Measurements from ENCODE around the gene LRRFIP1.

Gene LRRFIP1

DNA sequence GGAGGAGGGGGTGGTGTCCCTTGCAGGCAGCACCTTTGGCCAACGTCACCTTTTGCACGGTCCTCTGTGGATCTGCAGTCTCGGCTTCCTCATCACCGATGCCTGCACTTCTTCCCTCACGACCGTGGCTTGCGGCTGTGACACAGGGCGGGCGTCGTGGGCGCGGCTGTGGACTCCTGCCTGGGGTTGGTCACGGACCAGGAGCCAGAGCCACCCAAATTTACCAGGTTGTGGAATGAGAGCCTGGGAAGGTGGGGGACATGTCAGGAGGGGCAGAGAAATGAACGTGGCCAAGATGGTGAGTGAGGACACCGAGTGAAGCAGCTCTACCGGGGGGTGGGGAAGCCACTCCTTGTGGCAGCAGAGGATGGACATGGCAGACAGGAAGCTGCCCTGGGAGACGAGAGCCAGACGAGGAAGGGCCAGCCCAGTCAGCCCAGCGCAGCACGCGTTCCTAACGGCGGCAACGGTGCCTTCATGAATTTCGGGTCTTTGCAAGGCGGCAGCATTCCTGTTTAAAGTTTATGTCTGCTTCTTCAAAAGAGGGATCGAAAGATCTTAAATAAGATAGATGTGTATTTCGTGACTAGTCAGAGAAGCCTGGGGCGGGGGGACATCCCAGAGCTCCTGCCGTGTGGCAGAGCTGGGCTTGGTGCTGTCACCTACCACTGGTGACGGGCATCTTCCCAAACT, 84.2 kb downstream of the LRRFIP1 start:
- DNase-seq = no peak
- in situ Hi-C loops (cut with MboI; ENCODE audit: low pct_unique_long_range_greater_than_20kb, low sequenced_read_pairs) = no loop called here

DNA sequence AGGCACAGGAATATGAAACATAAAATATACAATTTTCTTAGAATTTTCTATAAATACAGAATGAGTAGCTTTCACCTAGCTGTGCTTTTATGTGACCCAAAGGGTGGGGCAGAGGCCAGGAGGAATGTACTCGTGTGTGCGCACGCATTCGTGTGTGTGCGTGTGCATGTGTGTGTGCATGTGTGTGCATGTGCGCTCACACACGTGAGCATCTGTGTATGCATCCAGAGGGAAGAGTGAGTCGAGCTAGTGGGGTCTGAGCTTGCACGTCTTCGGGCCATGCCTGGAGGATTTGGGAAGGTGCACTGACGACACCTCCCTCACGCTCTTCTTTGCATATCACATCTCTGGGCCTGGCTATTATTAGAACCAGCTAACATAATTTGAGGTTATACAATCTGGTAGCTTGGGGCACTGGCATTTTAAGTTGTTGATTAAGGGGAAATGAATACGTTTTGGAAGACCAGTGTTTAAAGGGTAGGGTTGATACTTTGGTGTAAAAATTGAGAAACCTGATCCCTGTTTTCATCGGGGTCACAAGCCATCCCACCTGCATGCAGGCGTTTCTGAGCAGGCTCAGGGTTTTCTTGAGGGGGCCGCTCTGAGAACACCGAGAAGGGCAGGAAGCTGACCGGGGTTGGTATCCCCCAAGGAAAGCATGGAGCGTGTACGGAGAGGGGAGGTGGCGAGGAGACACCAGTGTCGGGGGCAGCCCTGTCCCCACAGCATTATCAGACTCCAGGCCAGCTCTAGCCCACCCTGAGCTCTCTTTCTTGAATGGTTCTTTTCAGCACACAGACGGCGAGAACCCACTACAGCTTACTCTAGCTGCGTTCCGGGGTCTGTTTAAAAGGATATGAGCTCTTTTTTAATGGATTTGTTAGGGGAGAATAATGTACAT, 85.3 kb downstream of the LRRFIP1 start:
- no peak for DNase-seq
- in situ Hi-C loops (cut with MboI; ENCODE audit: low pct_unique_long_range_greater_than_20kb, low sequenced_read_pairs) = no loop called here

DNA sequence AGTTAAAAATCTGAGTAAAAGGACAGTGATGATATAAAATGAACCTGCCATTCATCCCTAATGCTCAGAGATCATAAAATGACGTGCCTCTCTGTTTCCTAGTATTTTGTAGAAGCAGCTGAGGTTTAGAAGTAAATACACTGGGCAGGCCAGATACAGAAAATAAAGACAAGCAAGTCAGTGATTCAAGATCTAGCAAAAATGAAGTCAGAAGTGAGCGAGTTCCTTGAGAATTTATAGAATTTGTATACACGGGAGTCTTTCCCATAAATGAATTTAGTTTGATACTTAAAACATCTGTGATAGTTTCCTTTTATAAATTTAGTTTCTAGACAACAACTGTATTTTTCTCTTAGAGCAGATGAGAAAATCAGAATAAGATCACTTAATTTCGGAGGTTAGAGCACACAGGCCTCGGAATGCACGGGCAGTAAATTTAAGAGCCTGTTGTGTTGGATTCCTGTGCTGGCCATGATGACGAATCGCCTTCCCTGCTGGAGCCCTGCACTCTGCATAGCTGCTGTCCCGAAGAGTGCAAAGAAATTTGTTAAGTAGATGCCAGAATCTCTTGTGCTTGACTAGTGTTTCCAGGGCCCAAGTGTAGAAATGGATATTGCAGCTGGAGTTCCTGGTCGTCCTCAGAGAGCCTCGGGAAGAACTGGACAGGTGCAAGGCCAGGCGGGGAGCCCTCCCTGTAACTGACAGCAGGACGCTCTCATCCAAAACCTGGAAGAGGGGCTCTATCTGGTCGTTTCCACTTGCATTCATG, 87.5 kb downstream of the LRRFIP1 start:
- no peak for DNase-seq

DNA sequence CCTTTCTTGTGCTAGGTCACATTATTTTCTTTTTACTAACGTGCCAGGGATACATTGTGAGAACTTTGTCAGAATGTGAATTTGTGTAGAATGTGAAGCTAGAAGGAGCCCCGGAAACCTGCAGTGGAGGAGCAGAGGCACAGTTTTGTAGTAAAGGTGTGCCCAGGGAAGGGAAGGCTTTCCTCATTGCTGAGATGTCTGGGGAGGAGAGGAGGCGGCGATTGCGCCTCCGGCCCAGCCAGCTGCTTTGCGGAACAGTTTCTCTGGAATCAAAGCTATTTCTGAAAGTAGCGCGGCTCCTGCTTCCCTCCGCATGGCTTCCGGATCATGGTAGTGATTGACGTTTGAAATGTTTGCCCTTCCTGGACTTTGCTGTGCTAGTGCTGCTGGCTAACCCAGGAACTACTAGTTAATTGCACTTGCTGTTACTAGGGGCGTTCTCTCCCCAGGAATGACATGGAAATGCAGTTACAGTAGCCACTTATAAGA, 88.1 kb downstream of the LRRFIP1 start:
- DNase-seq = no peak
- in situ Hi-C loops (cut with MboI; ENCODE audit: low pct_unique_long_range_greater_than_20kb, low sequenced_read_pairs) = no loop called here

More for the DNA sequence above, 87.5 kb downstream of the LRRFIP1 start:
- in situ Hi-C loops (cut with MboI; ENCODE audit: low pct_unique_long_range_greater_than_20kb, low sequenced_read_pairs) = no loop called here

DNA sequence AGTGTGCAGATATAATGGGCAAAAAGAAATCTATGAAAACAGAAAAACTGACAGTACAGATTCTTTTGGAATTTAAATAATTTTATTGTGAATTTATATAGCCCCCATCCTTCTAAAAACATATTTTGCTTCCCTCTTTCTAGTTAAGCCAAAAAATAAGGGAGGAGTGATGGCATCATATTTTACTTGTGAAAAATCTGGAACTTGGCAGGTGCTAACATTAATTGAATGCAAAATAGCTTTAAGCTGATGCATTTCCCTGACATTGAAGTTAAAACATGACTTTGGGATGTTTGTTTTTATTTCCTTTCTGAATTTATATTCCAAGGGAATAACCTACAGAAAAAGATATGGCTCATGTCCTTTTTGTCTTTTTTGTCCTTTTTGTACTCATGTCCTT, 88.6 kb downstream of the LRRFIP1 start:
- DNase-seq = no peak

DNA sequence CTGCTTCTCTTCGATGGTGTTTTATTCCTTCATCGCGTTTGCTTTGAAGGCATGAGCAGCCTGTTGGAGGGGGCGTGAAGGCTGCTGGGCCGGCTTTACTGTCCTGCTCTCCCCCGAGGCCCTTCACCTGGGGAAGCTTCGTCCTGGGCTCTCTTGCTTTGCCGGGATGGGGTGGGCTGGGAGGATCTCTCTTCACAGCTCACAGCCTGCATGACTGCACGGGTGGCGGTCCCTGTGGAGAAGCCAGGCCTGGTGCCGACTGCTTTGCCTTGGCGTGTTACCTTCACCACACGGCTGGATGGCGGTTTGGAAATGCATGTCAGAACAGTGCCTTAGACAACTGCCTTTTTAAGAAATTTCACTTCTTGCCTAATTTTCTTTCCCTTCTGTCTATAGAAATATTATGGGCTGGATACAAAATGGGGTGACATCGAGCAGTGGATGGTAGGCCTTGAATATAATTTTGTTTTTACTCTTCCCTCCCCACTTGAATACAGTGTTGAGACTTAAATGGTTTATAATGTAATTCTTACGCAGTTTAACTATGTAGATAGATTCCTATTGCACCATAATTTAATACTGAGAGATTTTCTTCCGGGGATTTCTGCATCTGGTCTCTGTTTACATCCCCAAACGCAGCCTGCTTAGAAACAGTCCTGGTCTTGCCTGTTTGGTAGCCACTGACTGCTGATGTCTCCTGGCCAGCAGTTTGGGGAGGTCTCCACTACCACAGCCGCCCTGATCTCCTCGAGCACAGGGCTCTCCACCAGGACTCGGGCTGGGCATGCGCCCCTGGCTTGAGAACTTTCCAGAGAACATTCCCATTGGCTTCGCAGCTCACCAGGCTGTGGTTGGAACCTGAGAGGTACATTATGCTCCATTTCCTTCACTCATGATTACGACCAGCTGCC, 90.2 kb downstream of the LRRFIP1 start:
- in situ Hi-C loops (cut with MboI; ENCODE audit: low pct_unique_long_range_greater_than_20kb, low sequenced_read_pairs) = no loop called here
- DNase-seq = no peak

More for the DNA sequence above, 88.6 kb downstream of the LRRFIP1 start:
- in situ Hi-C loops (cut with MboI; ENCODE audit: low pct_unique_long_range_greater_than_20kb, low sequenced_read_pairs) = no loop called here

DNA sequence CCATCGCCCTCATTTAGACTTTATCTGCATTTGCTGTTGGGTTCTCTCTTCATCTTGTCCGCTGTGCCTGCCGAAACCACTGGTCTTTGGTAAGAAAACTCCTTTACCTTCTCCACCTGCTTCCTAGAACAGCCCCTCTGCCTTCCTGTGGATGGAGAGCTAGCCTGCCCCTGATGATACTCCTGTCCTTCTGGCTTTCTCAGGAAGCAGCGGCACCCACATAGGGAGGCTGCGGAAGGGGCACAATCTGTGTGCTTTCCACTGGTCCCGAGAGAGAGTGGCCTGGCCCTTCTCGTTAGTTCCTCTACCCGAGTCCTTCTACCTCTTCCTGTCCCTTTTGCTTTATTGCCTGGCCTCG, 90.9 kb downstream of the LRRFIP1 start:
- in situ Hi-C loops (cut with MboI; ENCODE audit: low pct_unique_long_range_greater_than_20kb, low sequenced_read_pairs) = no loop called here

GRCh38 chr2:237720444-237720843, 93.1 kb downstream of the LRRFIP1 start:
- DNase-seq = no peak
- in situ Hi-C loops (cut with MboI; ENCODE audit: low pct_unique_long_range_greater_than_20kb, low sequenced_read_pairs) = no loop called here

More for the DNA sequence above, 90.9 kb downstream of the LRRFIP1 start:
- no peak for DNase-seq

DNA sequence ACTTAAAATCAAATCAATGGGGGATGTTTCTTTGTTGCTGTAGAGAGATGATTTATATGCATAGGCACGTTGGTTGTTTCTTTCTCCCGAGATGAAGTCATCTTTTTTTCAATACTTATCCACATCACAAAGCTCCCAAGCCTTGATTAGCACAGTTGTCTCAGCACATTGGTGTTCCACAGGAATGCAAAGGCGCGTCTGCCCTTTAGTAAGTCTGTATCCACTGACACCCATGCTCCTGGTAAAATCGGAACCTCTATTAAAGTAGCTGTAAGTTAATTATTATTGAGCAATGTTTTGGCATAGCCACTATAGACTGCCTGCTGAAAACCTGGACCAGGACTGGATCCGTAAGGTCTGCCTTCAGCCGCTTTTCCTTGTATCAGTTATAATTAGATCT, 93.6 kb downstream of the LRRFIP1 start:
- no peak for DNase-seq
- in situ Hi-C loops (cut with MboI; ENCODE audit: low pct_unique_long_range_greater_than_20kb, low sequenced_read_pairs) = no loop called here

GRCh38 chr2:237721458-237721857, 94.1 kb downstream of the LRRFIP1 start:
- in situ Hi-C loops (cut with MboI; ENCODE audit: low pct_unique_long_range_greater_than_20kb, low sequenced_read_pairs) = no loop called here
- no peak for DNase-seq

DNA sequence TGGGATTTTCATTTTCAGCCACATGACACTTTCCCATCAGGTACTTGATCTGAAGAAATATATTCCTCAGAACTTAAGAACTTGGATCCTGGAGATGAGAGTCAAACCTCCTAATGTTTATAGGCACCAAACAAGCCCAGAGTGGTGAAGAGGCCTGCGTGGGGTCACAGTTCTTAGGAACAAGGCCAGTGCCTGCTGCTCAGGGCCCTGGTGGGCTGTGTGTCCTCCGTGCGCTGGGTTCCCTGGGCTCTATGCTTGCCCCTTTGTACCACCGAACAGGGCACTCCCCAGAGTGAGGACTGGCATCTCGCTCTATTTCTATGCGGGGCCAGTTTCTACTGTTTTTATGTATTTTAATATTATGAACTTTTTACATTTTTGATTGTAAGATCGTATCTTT, 95.2 kb downstream of the LRRFIP1 start:
- in situ Hi-C loops (cut with MboI; ENCODE audit: low pct_unique_long_range_greater_than_20kb, low sequenced_read_pairs) = no loop called here
- DNase-seq = no peak

DNA sequence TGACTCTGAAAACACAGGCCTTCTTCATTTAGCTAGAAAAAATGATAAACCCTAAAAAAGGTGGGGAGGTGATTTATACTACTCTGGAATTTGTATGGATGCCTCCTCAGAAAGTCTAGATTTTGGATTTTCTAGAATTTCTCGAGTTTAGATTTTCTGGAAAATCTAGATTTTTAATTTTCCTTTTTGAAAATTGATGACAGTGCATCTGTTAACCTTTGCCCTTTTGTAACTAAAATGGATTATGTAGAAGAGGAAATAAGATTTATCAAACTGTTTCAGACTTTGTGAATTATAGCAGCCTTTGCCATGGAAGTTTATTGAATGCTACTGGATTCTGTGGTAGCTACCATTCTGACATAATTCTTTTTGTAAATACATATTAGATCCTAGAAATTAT, 95.6 kb downstream of the LRRFIP1 start:
- DNase-seq = no peak
- in situ Hi-C loops (cut with MboI; ENCODE audit: low pct_unique_long_range_greater_than_20kb, low sequenced_read_pairs) = no loop called here

GRCh38 chr2:237723602-237724001, 96.2 kb downstream of the LRRFIP1 start:
- peak; percentile 37 for DNase-seq

DNA sequence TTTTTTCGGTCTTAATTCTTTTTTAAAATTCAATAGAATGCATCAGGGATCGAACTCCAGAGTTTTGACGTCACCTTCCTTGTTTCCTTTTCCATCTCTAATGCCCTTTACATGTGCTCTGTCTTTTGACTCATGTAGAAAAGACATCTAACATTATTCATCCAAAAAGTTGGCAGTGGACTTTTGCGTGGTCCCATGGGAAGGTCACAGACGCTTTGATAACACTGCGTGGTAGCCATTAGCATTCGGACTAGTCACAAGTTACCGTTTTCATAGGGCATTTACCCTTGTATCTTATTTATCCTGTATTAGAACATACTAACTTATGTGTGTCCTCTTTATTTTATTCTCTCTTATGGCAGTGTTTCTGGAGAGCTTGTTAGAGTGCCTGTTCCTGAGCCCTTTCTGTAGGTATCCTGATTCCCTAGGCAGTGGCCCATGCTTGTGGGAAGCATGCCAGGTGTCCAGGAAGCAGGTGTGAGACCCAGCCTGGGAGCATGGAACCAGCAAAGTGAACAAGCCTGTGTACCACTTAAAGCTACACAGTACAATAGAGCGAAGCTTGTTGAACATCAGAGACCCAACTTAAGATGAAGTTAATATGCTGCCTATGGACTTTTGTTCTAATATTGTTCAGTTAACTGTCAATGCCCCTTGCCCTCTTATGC, 97.6 kb downstream of the LRRFIP1 start:
- in situ Hi-C loops (cut with MboI; ENCODE audit: low pct_unique_long_range_greater_than_20kb, low sequenced_read_pairs) = no loop called here
- no peak for DNase-seq

More at GRCh38 chr2:237723602-237724001, 96.2 kb downstream of the LRRFIP1 start:
- in situ Hi-C loops (cut with MboI; ENCODE audit: low pct_unique_long_range_greater_than_20kb, low sequenced_read_pairs) = no loop called here

GRCh38 chr2:237725661-237726060, 98.3 kb downstream of the LRRFIP1 start:
- in situ Hi-C loops (cut with MboI; ENCODE audit: low pct_unique_long_range_greater_than_20kb, low sequenced_read_pairs) = no loop called here

GRCh38 chr2:237726401-237726830, 99.0 kb downstream of the LRRFIP1 start:
- in situ Hi-C loops (cut with MboI; ENCODE audit: low pct_unique_long_range_greater_than_20kb, low sequenced_read_pairs) = no loop called here
- DNase-seq = no peak

More at GRCh38 chr2:237725661-237726060, 98.3 kb downstream of the LRRFIP1 start:
- no peak for DNase-seq

DNA sequence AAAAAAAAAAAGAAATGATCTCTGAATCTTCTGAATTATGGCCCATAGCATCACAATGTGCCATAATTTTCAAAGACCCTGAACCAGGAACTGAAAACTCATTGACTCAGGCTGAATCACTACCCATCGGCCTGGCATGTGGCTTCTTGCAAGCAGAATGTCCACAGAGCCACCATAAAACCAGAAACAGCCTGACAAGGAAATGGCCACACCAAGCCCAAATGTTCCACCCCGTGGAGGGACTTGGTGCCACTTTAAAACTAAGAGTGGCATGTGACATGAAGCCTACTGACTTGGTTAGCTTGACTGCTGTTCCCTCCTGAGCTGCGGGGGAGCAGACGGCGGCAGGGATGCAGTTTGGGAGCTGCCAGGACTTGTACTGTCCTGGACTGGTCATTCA, 100.0 kb downstream of the LRRFIP1 start:
- DNase-seq = no peak
- in situ Hi-C loops (cut with MboI; ENCODE audit: low pct_unique_long_range_greater_than_20kb, low sequenced_read_pairs) = no loop called here

Data from KBM-7 (cell line).